Natural killer cell (primary cell): ENCODE results near the gene MLLT10. TPM values are rescaled to one million over a fixed set of nuclear protein-coding genes. Genes with fewer than 3 reads are reported as not detected.
A peak's percentile ranks its signal among the peaks of the same experiment; 100 is the strongest.

Experiments
- ATAC-seq, 3 donors: fragments of 150-1000 bp in 2 of 3; fragments of 200-7000 bp in 1 of 3; cut with Tn5 transposase; 1 replicate in 1 of 3; 2 replicates in 2 of 3; pipeline ENCODE4 v1.10.0; 2021; ENCODE audit warnings: mild to moderate bottlenecking in 2 of 3, moderate library complexity in 2 of 3
- DNase-seq, 2 donors: peaks; one replicate each; pipeline versions ENCODE4 v3.0.0 to v3.0.0-alpha.2; 2013 to 2021; ENCODE audit warnings: mixed read lengths in 1 of 2
- H3K27ac ChIP-seq: one replicate; pipeline ENCODE4 v1.5.1; 2013; ENCODE audit warnings: mild to moderate bottlenecking, low read length
- H3K27me3 ChIP-seq: one replicate; pipeline ENCODE4 v1.6.1; 2013; ENCODE audit warnings: low read length; ENCODE audit not compliant: control insufficient read depth, insufficient read depth
- H3K36me3 ChIP-seq: one replicate; pipeline ENCODE4 v1.6.1; 2013; ENCODE audit warnings: low read length; ENCODE audit not compliant: control insufficient read depth, insufficient read depth
- H3K4me1 ChIP-seq: one replicate; pipeline ENCODE4 v1.6.1; 2013; ENCODE audit warnings: low read length; ENCODE audit not compliant: control insufficient read depth, insufficient read depth
- H3K4me3 ChIP-seq: one replicate; pipeline ENCODE4 v1.5.1; 2013; ENCODE audit warnings: low read length
- H3K9me3 ChIP-seq: one replicate; pipeline ENCODE4 v1.6.1; 2013; ENCODE audit warnings: low read length; ENCODE audit not compliant: control insufficient read depth, insufficient read depth
- H3K27ac Mint-ChIP-seq, 2 donors: one replicate each; pipeline ENCODE4 v1.8.0; 2022; ENCODE audit warnings: mild to moderate bottlenecking in 2 of 2, mixed read lengths in 2 of 2, moderate library complexity in 1 of 2
- H3K27me3 Mint-ChIP-seq, 2 donors: one replicate each; pipeline ENCODE4 v1.8.0; 2022; ENCODE audit warnings: low read depth in 2 of 2, mixed read lengths in 2 of 2
- H3K36me3 Mint-ChIP-seq: one replicate; pipeline ENCODE4 v1.8.0; 2022; ENCODE audit warnings: mixed read lengths
- H3K4me1 Mint-ChIP-seq, 2 donors: one replicate each; pipeline ENCODE4 v1.8.0; 2022; ENCODE audit warnings: mixed read lengths in 2 of 2
- H3K4me3 Mint-ChIP-seq: one replicate; pipeline ENCODE4 v1.8.0; 2022; ENCODE audit warnings: mild to moderate bottlenecking, moderate library complexity, mixed read lengths
- H3K9me3 Mint-ChIP-seq, 2 donors: one replicate each; pipeline ENCODE4 v1.8.0; 2022; ENCODE audit warnings: mixed read lengths in 2 of 2
- CTCF ChIP-seq: fragments of 200-600 bp; IDR thresholded peaks from one replicate; pipeline ENCODE4 v1.8.0; 2022; ENCODE audit warnings: antibody characterized with exemption
- WGBS: methylation state at CpG from one replicate; pipeline ENCODE4 v1.1.7; 2013; ENCODE audit warnings: missing lambda C conversion rate; ENCODE audit not compliant: insufficient coverage; 5-methylcytosine and 5-hydroxymethylcytosine counted together
- intact Hi-C: fragments of 100-400 bp; cut with micrococcal nuclease; formaldehyde crosslinking; loops from one replicate; pipeline ENCODE4 v1.14.2; 2022
- total RNA-seq, 4 donors: library from RNA; stranded (reverse); fragments of 120-200 nt in 1 of 4; gene quantifications; one replicate each; pipeline versions ENCODE4 v1.2.3 to v1.2.4, GENCODE V29; 2013 to 2022

MLLT10 gene
- total RNA-seq, 3 donors from 2014 or later (not counting 1 experiment from before 2014, with no cell fraction given) = 40.4 to 65.2 (median 60.0) TPM

- Histone ChIP-seq H3K36me3 (peaks cover 12% of the 10 kb centered on the region), H3K4me1 (peaks cover 14% of the 10 kb centered on the region), H3K27ac (no peak overlapping the region), H3K4me3 (no peak overlapping the region), H3K9me3 (no peaks in the 10 kb centered on the region), H3K27me3 (no peaks in the 10 kb centered on the region)
- H3K36me3 Mint-ChIP-seq = no peaks in the 10 kb centered on the region
- intact Hi-C loops = no loop called here
- H3K27me3 Mint-ChIP-seq = no peaks in the 10 kb centered on the region
- H3K4me3 Mint-ChIP-seq = no peak overlapping the region
- WGBS = 95% methylated on average over 4 of the region's 4 CpGs
- no peaks in the 10 kb centered on the region for H3K9me3 Mint-ChIP-seq
- no peak for ATAC-seq
- no peak for TF ChIP-seq CTCF
- H3K4me1 Mint-ChIP-seq = peaks cover 15 to 30% of the 10 kb centered on the region in 2 donors
- DNase-seq = no peak
- H3K27ac Mint-ChIP-seq = peak overlapping the region; percentile 59 to 67
Measured at GRCh38 chr10:21747809-21748208, 213.8 kb downstream of the MLLT10 start.

GRCh38 chr10:21749788-21750187 is 215.8 kb downstream of the MLLT10 start:
- intact Hi-C loops = no loop called here
- no peak overlapping the region for H3K27ac Mint-ChIP-seq

GRCh38 chr10:21750424-21750823 is 216.4 kb downstream of the MLLT10 start:
- H3K27me3 ChIP-seq = no peaks in the 10 kb centered on the region
- Mint-ChIP-seq H3K4me3 (no peak overlapping the region), H3K36me3 (no peaks in the 10 kb centered on the region), H3K4me1 (peaks cover 15 to 30% of the 10 kb centered on the region in 2 donors), H3K27ac (no peak overlapping the region), H3K9me3 (no peaks in the 10 kb centered on the region), H3K27me3 (no peaks in the 10 kb centered on the region)
- H3K4me1 ChIP-seq = peaks cover 14% of the 10 kb centered on the region
- H3K27ac ChIP-seq = no peak overlapping the region
- no peaks in the 10 kb centered on the region for H3K9me3 ChIP-seq
- no peak for ATAC-seq
- H3K4me3 ChIP-seq = no peak overlapping the region
- intact Hi-C loops = no loop called here
- H3K36me3 ChIP-seq = peaks cover 2% of the 10 kb centered on the region
- no peak for TF ChIP-seq CTCF
- no peak for DNase-seq
- 93% methylated on average over 12 of the region's 12 CpGs for WGBS

More at GRCh38 chr10:21749788-21750187, 215.8 kb downstream of the MLLT10 start:
- Histone ChIP-seq H3K27me3 (no peaks in the 10 kb centered on the region), H3K4me3 (no peak overlapping the region), H3K4me1 (peaks cover 14% of the 10 kb centered on the region), H3K36me3 (peaks cover 3% of the 10 kb centered on the region), H3K9me3 (no peaks in the 10 kb centered on the region), H3K27ac (no peak overlapping the region)
- Mint-ChIP-seq H3K4me3 (no peak overlapping the region), H3K27me3 (no peaks in the 10 kb centered on the region), H3K36me3 (no peaks in the 10 kb centered on the region), H3K9me3 (no peaks in the 10 kb centered on the region), H3K4me1 (peaks cover 15 to 30% of the 10 kb centered on the region in 2 donors)
- TF ChIP-seq CTCF = no peak
- 69% methylated on average over 3 of the region's 3 CpGs for WGBS
- no peak for ATAC-seq
- DNase-seq = no peak
